Skeletal muscle satellite cell (primary cell): ENCODE results near the gene BCR. TPM values are rescaled to one million over a fixed set of nuclear protein-coding genes. Genes with fewer than 3 reads are reported as not detected.
"Not testable (repeated sequence)": the region's sequence is repeated elsewhere in the genome, so short reads cannot be mapped to it uniquely, and the experiment has no call there.

Experiments used
- H3K27me3 ChIP-seq: 2 replicates; pipeline ENCODE4 v1.7.0; 2013; ENCODE audit warnings: low read length; ENCODE audit not compliant: control insufficient read depth, insufficient read depth
- H3K36me3 ChIP-seq: 2 replicates; pipeline ENCODE4 v1.7.0; 2013; ENCODE audit warnings: mild to moderate bottlenecking, control low read depth, low read length; ENCODE audit not compliant: insufficient read depth
- H3K4me1 ChIP-seq: 2 replicates; pipeline ENCODE4 v1.7.0; 2013; ENCODE audit warnings: low read length; ENCODE audit not compliant: control insufficient read depth, insufficient read depth
- H3K4me2 ChIP-seq: 2 replicates; pipeline ENCODE4 v1.7.0; 2013; ENCODE audit warnings: mild to moderate bottlenecking, low read length
- H3K4me3 ChIP-seq: 2 replicates; pipeline ENCODE4 v1.7.0; 2013; ENCODE audit warnings: low read length
- H3K9ac ChIP-seq: 2 replicates; pipeline ENCODE4 v1.7.0; 2013; ENCODE audit warnings: mild to moderate bottlenecking, low read depth, low read length, moderate library complexity
- H3K9me3 ChIP-seq: replicated peaks from 2 replicates; pipeline ENCODE4 v1.7.0; 2013; ENCODE audit warnings: mild to moderate bottlenecking, control low read depth, low read length
- total RNA-seq: library from RNA; depleted of rRNA; stranded (reverse); fragments of >200 nt; gene quantifications from 2 replicates; pipeline ENCODE4 v1.2.3, GENCODE V29; 2012; rRNA removed

Gene BCR
- 23.6 and 32.2 TPM in 2 replicates for total RNA-seq

GRCh38 chr22:23180301-23180892, at the start of gene BCR:
BCR (plus strand) TSS chr22:23180509; CDS start chr22:23180961, 452 bp downstream.
- Histone ChIP-seq H3K4me2 (peak within 1 kb of the TSS; percentile 84), H3K36me3 (peaks cover 7% of the 10 kb centered on the region), H3K27me3 (no peaks in the 10 kb centered on the region), H3K9ac (peak within 1 kb of the TSS; percentile 66), H3K4me1 (peaks cover 43% of the 10 kb centered on the region), H3K9me3 (peaks cover 9% of the 10 kb centered on the region), H3K4me3 (peak within 1 kb of the TSS; percentile 74)

GRCh38 chr22:23130697-23131096, 49.6 kb upstream of the BCR start:
- peaks cover 3% of the 10 kb centered on the region for H3K4me1 ChIP-seq
- no peaks in the 10 kb centered on the region for H3K36me3 ChIP-seq
- no peaks in the 10 kb centered on the region for H3K9me3 ChIP-seq
- no peak overlapping the region for H3K9ac ChIP-seq
- H3K27me3 ChIP-seq: peaks cover 33% of the 10 kb centered on the region
- H3K4me2 ChIP-seq: no peak overlapping the region
- H3K4me3 ChIP-seq: no peak overlapping the region

GRCh38 chr22:23131931-23132330, 48.4 kb upstream of the BCR start:
- no peak overlapping the region for H3K9ac ChIP-seq
- H3K36me3 ChIP-seq: no peaks in the 10 kb centered on the region
- H3K27me3 ChIP-seq: peaks cover 23% of the 10 kb centered on the region
- H3K9me3 ChIP-seq: no peaks in the 10 kb centered on the region
- H3K4me1 ChIP-seq: peaks cover 3% of the 10 kb centered on the region
- no peak overlapping the region for H3K4me3 ChIP-seq
- no peak overlapping the region for H3K4me2 ChIP-seq

GRCh38 chr22:23132376-23133091, 47.8 kb upstream of the BCR start:
- no peaks in the 10 kb centered on the region for H3K9me3 ChIP-seq
- H3K9ac ChIP-seq: no peak overlapping the region
- H3K36me3 ChIP-seq: no peaks in the 10 kb centered on the region
- H3K4me1 ChIP-seq: peaks cover 3% of the 10 kb centered on the region
- H3K4me2 ChIP-seq: no peak overlapping the region
- peaks cover 23% of the 10 kb centered on the region for H3K27me3 ChIP-seq
- no peak overlapping the region for H3K4me3 ChIP-seq

GRCh38 chr22:23133922-23134321, 46.4 kb upstream of the BCR start:
- H3K4me3 ChIP-seq: no peak overlapping the region
- H3K27me3 ChIP-seq: peaks cover 23% of the 10 kb centered on the region
- no peaks in the 10 kb centered on the region for H3K9me3 ChIP-seq
- no peak overlapping the region for H3K4me2 ChIP-seq
- peaks cover 5% of the 10 kb centered on the region for H3K4me1 ChIP-seq
- H3K36me3 ChIP-seq: no peaks in the 10 kb centered on the region
- H3K9ac ChIP-seq: no peak overlapping the region

- H3K36me3 ChIP-seq, H3K9ac ChIP-seq, H3K4me3 ChIP-seq, H3K27me3 ChIP-seq, H3K4me1 ChIP-seq, H3K4me2 ChIP-seq, H3K9me3 ChIP-seq: not testable (repeated sequence)
Observed at GRCh38 chr22:23136991-23137390, 43.3 kb upstream of the BCR start.

- no peaks in the 10 kb centered on the region for H3K36me3 ChIP-seq
- peaks cover 5% of the 10 kb centered on the region for H3K4me1 ChIP-seq
- no peak overlapping the region for H3K9ac ChIP-seq
- no peaks in the 10 kb centered on the region for H3K9me3 ChIP-seq
- H3K27me3 ChIP-seq: peaks cover 4% of the 10 kb centered on the region
- H3K4me3 ChIP-seq: no peak overlapping the region
- no peak overlapping the region for H3K4me2 ChIP-seq
Observed at GRCh38 chr22:23137468-23137867, 42.8 kb upstream of the BCR start.

GRCh38 chr22:23137905-23138561, 42.3 kb upstream of the BCR start:
- Histone ChIP-seq H3K36me3 (no peaks in the 10 kb centered on the region), H3K9ac (no peak overlapping the region)

GRCh38 chr22:23138584-23139435, 41.5 kb upstream of the BCR start:
- Histone ChIP-seq H3K4me2 (no peak overlapping the region), H3K27me3 (peaks cover 4% of the 10 kb centered on the region), H3K4me3 (no peak overlapping the region), H3K36me3 (no peaks in the 10 kb centered on the region), H3K4me1 (peaks cover 5% of the 10 kb centered on the region), H3K9ac (no peak overlapping the region), H3K9me3 (no peaks in the 10 kb centered on the region)

More at GRCh38 chr22:23137905-23138561, 42.3 kb upstream of the BCR start:
- Histone ChIP-seq H3K27me3 (peaks cover 4% of the 10 kb centered on the region), H3K4me3 (no peak overlapping the region), H3K9me3 (no peaks in the 10 kb centered on the region), H3K4me2 (no peak overlapping the region), H3K4me1 (peaks cover 5% of the 10 kb centered on the region)

GRCh38 chr22:23140385-23140784, 39.9 kb upstream of the BCR start:
- Histone ChIP-seq H3K4me2 (no peak overlapping the region), H3K4me1 (peaks cover 13% of the 10 kb centered on the region), H3K9me3 (no peaks in the 10 kb centered on the region), H3K9ac (no peak overlapping the region), H3K36me3 (no peaks in the 10 kb centered on the region), H3K27me3 (no peaks in the 10 kb centered on the region), H3K4me3 (no peak overlapping the region)

- Histone ChIP-seq H3K27me3 (no peaks in the 10 kb centered on the region), H3K9me3 (no peaks in the 10 kb centered on the region), H3K4me2 (peak overlapping the region; percentile 71), H3K36me3 (no peaks in the 10 kb centered on the region), H3K9ac (no peak overlapping the region), H3K4me1 (peaks cover 28% of the 10 kb centered on the region), H3K4me3 (no peak overlapping the region)
Observed at GRCh38 chr22:23142546-23143105, 37.7 kb upstream of the BCR start.
